KG1 (cell line): Measurements from ENCODE around the gene BCAN.
"Not testable (repeated sequence)": the region's sequence is repeated elsewhere in the genome, so short reads cannot be mapped to it uniquely, and the experiment has no call there.

Experiments used
- DNase-seq: peaks from one replicate; lab custom pipeline; 2025; lab: John Stamatoyannopoulos, UW

Gene BCAN, protein sequence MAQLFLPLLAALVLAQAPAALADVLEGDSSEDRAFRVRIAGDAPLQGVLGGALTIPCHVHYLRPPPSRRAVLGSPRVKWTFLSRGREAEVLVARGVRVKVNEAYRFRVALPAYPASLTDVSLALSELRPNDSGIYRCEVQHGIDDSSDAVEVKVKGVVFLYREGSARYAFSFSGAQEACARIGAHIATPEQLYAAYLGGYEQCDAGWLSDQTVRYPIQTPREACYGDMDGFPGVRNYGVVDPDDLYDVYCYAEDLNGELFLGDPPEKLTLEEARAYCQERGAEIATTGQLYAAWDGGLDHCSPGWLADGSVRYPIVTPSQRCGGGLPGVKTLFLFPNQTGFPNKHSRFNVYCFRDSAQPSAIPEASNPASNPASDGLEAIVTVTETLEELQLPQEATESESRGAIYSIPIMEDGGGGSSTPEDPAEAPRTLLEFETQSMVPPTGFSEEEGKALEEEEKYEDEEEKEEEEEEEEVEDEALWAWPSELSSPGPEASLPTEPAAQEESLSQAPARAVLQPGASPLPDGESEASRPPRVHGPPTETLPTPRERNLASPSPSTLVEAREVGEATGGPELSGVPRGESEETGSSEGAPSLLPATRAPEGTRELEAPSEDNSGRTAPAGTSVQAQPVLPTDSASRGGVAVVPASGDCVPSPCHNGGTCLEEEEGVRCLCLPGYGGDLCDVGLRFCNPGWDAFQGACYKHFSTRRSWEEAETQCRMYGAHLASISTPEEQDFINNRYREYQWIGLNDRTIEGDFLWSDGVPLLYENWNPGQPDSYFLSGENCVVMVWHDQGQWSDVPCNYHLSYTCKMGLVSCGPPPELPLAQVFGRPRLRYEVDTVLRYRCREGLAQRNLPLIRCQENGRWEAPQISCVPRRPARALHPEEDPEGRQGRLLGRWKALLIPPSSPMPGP

GRCh38 chr1:156641761-156642264 is at the start of gene BCAN:
TSS of gene BCAN (plus strand) at chr1:156642117. CDS start at chr1:156646055, 3,938 bp downstream.
- DNase-seq: no peak

GRCh38 chr1:156592158-156592909 is 49.6 kb upstream of the BCAN start:
- no peak for DNase-seq

GRCh38 chr1:156592910-156593660 is 48.8 kb upstream of the BCAN start:
- DNase-seq: no peak

DNA sequence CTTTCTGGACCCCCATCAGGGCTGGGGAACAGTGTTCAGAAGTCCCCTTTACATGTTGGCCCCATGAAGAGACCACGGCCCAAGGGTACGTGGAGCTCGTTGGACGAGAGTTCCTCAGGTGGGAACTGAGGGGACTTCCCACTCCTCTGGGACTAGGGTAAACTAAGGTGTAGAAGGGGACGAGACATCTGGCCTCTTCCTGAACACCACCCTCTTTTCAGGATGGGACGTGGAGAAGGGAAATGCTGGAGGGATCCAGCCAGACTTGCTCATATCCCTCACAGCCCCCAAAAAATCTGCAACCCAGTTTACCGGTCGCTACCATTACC is 48.3 kb upstream of the BCAN start:
- no peak for DNase-seq

GRCh38 chr1:156594190-156594589 is 47.7 kb upstream of the BCAN start:
- DNase-seq: no peak

DNA sequence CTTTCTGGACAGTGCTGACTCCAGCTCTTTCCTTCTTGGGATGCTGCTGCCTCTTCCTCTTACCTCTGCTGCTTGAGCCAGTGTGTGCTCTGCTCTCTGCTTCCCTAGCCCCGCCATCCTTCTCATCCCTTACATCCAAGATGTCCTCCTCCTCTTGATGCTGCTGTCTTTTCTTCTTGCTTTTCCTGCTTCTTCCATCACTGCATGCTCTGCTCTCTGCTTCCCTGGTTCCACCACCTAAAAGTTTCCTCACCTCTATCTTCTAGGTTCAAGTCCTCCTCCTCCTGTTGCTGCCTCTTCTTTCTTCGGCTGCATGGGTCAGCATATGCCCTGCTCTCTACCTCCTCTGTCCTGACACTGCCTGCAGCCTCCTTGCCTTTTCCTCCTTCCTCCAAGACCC is 46.9 kb upstream of the BCAN start:
- no peak for DNase-seq

GRCh38 chr1:156596426-156596825 is 45.5 kb upstream of the BCAN start:
- DNase-seq: no peak

DNA sequence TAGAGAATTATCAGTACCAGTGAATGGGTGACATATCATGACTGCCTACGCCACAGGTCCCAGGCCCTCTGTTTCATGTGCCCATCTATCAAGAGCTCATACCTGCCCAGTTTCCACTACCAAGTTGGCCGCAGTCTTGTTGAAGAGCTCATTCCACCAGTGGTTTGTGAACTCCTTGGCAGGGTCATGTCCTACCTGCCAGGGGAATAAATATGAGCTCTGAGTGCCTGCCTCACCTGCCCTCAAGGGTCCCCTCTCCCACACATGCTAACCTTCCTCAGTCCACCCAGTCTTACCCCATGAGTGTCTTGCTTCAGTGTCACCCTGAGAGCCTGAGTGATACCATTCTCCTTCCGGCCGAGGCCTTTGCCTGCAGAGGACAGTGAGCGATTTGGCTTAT is 43.8 kb upstream of the BCAN start:
- no peak for DNase-seq

DNA sequence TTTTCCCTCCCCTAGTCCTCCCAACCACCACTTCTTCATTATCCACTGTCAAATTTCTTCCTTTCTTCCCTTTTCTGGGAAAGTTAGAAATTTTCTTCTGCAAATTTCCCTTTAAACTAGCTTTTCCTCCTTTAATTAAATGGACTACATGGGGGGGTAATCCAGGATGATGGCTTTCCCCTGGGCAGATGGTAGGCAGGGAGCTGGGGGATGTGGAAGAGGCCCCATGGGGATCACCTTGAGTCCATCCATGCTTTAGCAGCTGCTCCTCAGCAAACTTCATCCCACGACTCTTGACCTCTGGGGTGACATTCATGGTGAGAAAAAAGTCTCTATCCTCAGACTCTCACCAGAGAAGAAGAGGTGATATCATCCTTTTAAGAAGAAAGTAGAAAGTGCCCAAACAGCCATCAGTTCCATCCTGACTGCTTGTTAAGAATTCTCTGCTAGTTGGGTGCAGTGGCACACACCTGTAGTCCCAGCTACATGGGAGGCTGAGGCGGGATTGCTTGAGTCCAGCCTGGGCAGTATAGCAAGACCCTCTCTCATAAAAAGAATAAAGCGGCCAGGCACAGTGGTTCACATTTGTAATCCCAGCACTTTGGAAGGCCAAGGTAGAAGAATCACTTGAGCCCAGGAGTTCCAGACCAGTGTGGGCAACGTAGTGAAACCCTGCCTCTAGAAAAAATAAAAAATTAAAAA is 43.0 kb upstream of the BCAN start:
- no peak for DNase-seq

GRCh38 chr1:156599811-156600210 is 42.1 kb upstream of the BCAN start:
- peak; percentile 28 for DNase-seq

DNA sequence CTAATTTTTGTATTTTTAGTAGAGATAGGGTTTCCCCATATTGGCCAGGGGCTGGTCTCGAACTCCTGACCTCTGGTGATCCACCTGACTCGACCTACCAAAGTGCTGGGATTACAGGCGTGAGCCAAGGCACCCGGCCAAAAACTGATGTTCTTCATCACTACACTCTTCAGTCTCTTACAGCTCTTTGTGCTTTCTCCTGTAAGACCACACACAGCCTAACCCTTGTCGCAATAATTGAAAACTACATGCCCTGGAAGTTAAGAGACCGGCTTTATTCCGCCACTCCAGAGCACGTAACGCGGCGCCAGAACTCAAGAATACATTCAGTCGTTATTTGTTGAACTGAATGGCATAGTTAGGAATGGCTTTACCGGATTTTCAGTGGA is 41.2 kb upstream of the BCAN start:
- no peak for DNase-seq

DNA sequence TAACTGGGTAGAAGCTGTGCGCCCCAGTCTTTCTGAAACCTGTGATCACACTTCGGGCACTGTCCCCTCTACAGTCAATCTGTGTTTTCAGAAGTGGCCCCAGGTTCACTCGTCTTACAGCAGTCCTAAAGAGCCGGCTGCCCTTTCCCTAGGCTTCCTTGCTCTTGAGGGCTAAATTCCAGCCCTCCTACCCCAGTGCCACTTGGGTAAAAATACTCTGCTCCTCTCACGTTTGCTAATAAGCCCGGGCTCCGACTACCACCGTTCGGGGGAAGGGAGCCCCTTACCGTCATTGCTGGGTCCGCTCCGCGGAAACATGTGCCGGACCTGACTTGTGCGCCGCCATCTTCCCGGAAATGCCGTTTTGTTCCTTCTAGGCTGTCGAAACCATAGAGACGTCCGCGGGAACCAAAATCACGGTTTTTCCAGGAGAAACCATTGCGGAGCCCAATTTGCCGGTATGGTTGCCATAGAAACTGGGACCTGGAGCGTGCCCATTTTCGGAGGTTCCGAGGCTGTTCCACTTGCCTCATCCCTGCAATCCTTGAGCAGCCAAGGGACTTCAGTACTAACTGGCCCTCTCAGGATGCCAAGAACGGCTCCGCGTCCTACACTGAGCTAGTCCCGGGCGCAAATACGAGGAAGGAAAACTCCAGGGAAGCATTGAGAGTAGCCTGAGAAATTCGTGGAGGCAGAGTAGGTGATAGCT is 40.6 kb upstream of the BCAN start, which contains the start of gene GPATCH4:
Gene GPATCH4 (minus strand): TSS at position 358 of the 709 bp plus-strand sequence.
- peak; percentile 78 for DNase-seq

- no peak for DNase-seq
Measured at GRCh38 chr1:156601892-156602291, 40.0 kb upstream of the BCAN start.

DNA sequence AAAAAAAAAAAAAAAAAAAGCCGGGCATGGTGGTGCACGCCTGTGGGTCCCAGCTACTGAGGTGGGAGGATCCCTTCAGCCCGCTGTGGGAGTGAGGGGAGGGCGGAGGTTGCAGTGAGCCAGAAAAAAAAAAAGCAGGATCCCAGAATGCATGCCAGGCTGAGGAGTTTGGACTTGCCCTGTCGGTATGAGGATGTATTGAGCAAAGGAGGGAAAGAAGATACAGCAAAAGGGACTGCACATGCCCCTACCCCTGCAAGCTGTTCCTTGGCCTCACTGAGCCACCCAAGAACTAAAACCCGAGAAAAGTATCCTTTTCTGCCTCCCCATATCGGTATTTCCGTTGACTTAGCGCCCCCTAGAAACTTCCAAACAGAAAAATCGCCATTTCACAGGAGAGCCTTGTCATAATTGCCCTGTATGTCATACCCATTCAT is 39.3 kb upstream of the BCAN start:
- DNase-seq: no peak

DNA sequence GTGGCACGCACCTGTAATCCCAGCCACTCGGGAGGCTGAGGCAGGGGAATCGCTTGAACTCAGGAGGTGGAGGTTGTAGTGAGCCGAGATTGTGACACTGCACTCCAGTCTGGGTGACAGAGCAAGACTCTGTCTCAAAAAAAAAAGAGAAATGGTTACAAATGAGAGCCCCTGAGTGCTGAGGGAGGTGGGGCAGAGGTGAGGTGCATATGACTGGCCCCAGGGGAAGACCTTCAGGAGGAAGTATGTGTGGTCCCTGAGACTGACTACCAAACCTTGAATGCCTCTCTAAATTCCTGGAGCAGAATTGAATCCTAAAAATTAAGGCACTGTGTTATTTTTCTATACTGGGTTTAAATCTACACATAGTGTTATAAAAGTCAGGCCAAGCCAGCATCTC is 34.6 kb upstream of the BCAN start:
- DNase-seq: not testable (repeated sequence)

DNA sequence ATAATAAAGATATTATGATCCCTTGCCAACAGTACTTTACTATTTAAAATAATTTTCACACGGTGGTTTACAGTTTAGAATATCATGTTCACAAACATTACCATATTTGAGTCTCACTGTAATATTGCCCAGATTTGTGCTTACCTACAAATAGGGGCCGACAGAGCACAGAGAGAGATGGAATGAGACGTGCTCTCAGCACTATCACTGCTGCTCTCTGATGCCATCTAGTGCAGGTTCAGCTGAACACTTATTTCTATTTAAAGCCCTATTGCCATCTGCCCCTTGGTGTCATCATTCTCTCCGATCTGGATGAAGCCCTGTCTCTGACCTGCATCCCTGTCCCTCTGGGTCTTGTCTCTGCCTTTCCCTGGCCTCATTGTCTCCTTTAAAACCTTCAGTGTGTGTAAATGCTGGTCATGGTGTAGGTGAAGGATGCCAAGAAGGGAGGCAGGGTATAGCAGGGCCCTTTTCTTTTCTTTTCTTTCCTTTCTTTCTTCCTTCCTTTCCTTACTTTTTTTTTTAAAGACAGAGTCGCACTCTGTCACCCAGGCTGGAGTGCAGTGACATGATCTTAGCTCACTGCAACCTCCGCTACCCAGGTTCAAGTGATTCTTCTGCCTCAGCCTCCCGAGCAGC is 33.8 kb upstream of the BCAN start:
- peak; percentile 51 for DNase-seq

DNA sequence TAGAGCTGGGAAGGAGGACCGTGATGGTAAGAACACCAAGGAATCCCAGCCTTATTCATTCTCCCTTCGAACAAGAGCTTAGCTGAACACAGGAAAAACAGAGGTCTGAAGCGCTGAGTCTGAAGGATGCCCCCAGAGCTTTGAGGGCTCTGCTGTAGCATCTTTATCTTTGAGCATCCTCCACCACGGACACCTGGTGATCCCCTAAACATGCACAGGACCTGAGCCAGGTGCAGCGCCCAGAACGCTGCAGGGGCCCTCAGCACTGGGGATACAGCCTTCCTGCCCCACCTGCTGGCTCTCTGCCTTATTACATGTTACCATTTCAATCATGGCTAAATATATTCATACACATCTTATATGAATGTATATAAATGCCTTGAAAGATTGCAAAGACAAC is 32.9 kb upstream of the BCAN start:
- no peak for DNase-seq

- DNase-seq: not testable (repeated sequence)
Measured at GRCh38 chr1:156610072-156610471, 31.8 kb upstream of the BCAN start.

DNA sequence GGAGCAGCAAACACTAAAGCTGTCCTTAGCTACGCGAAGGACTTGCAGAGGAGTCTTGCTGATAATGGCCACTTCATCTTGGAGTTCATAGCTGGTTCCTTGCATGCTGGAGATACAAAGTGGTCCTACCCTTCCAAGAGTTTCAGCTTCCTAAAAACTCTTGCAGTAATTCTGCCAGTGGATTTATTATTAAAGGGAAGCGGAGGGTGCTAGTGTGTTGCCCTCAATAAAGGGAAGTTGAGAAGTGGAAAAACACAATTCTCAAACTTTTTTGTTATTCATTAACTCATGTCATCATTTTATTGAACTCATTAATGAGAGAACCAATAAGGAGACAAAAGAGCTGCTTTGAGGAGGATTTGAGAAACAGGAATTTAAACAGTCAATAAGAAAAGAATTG is 29.3 kb upstream of the BCAN start:
- no peak for DNase-seq

DNA sequence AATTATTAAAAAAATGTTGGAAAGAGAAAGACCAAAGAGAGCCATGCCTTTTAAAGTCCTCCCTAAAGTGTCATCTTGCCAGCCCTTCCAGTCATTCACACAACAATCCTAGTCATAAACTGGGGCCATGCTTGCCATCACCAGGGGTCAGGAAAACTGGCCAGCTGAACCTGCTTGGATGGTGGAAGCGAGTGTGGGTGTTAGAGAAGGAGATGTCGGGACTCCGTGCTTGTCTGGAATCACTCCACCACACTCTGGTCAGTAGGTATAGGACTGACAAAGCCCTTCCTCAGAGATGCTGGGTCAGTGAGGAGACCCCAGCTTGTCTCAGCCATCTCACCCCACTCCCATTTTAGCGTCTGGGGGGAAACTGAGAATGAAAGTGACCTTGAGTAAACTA is 26.0 kb upstream of the BCAN start:
- no peak for DNase-seq
